Measurements from ENCODE around the gene LRMDA. TPM values are rescaled to one million over a fixed set of nuclear protein-coding genes. Genes with fewer than 3 reads are reported as not detected.

LRMDA gene
- polyA plus RNA-seq, 1 donor (not counting 4 experiments of a cell fraction or from before 2014, with no cell fraction given), result not detected

DNA sequence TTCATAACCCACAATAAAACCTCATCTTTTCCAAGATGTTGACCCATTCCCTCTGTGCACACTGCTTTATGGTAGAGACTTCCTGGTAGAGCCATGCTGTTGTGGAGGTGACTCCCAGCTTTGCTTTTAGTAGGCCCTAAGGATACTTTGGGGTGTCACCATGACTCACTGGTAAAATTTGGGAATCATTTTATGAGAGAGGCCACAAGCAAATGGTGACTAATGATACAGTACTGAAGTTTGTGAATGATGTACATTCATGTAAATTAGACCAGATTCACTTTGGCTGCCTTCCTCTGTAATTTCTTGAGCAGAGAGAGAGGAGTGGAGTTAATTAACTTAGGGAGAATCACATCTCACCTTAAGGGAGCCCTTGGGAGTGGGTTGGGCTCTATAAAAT lies 686.5 kb downstream of the LRMDA start:
- Histone ChIP-seq H3K4me1 (ENCODE audit: control insufficient read depth, extremely low read depth, insufficient read depth, low read length) (peaks cover 62% of the 10 kb centered on the region), H3K36me3 (ENCODE audit: control insufficient read depth in 2 of 2, extremely low read depth in 1 of 2, insufficient read depth in 2 of 2, low read length in 2 of 2) (no peaks in the 10 kb centered on the region), H3K9ac (ENCODE audit: control insufficient read depth, extremely low read depth, insufficient read depth, low read length) (no peak overlapping the region), H3K27ac (ENCODE audit: control insufficient read depth, insufficient read depth, low read length) (peak overlapping the region; percentile 32), H3K27me3 (ENCODE audit: control insufficient read depth, extremely low read depth, insufficient read depth, low read length) (no peaks in the 10 kb centered on the region), H3K9me1 (ENCODE audit: control insufficient read depth, extremely low read depth, insufficient read depth, low read length) (no peaks in the 10 kb centered on the region), H4K20me1 (ENCODE audit: control insufficient read depth, extremely low read depth, insufficient read depth, low read length) (no peaks in the 10 kb centered on the region), H3K9me3 (ENCODE audit: control insufficient read depth, low read depth, low read length) (no peaks in the 10 kb centered on the region), H2AFZ (ENCODE audit: control insufficient read depth, low read length) (no peak overlapping the region), H3K79me2 (ENCODE audit: control insufficient read depth, insufficient read depth, low read length) (no peaks in the 10 kb centered on the region), H3K4me3 (ENCODE audit: control insufficient read depth in 2 of 3, extremely low read depth in 1 of 3, insufficient read depth in 2 of 3, low read depth in 1 of 3, low read length in 3 of 3) (no peak overlapping the region), H3K4me2 (ENCODE audit: control insufficient read depth, extremely low read depth, insufficient read depth, low read depth, low read length) (peak overlapping the region; percentile 43)
- no peak for TF ChIP-seq EZH2 (IDR thresholded peaks at IDR 0.05; ENCODE audit: low read length)
- TF ChIP-seq, protein P1, sequence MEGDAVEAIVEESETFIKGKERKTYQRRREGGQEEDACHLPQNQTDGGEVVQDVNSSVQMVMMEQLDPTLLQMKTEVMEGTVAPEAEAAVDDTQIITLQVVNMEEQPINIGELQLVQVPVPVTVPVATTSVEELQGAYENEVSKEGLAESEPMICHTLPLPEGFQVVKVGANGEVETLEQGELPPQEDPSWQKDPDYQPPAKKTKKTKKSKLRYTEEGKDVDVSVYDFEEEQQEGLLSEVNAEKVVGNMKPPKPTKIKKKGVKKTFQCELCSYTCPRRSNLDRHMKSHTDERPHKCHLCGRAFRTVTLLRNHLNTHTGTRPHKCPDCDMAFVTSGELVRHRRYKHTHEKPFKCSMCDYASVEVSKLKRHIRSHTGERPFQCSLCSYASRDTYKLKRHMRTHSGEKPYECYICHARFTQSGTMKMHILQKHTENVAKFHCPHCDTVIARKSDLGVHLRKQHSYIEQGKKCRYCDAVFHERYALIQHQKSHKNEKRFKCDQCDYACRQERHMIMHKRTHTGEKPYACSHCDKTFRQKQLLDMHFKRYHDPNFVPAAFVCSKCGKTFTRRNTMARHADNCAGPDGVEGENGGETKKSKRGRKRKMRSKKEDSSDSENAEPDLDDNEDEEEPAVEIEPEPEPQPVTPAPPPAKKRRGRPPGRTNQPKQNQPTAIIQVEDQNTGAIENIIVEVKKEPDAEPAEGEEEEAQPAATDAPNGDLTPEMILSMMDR (optimal IDR thresholded peaks at IDR 0.05 in 1 of 3, IDR thresholded peaks at IDR 0.05 in 1 of 3, conservative IDR thresholded peaks at IDR 0.05 in 1 of 3; ENCODE audit: extremely low read depth in 1 of 3, insufficient read depth in 2 of 3, low read length in 3 of 3), result no peak
- peak; percentile 96 for FAIRE-seq
- dilution Hi-C loops (cut with MboI; ENCODE audit: extremely low pct_ligation_motif_present, low sequenced_read_pairs), result no loop called here
- peak; percentile 71 for DNase-seq (ENCODE audit: low read depth, low spot score)

DNA sequence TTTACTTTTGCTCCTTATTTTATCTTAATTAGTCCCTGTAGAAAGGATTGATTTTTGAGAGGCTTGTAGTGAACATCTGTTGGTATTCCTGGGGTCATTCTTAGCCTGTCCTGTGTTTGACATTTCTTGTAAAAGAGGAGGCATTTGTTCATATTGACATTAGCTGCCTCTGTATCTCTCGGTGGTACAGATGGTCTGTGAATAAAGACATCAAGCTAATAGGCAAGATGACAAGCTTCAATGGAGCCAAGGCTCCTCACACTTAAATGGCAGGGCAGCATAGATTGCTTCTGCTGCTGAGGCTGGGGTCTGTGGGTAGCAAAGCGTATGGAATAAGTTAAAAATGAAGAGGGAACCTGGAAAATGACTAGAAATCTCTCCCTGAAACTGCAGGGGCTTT lies 687.6 kb downstream of the LRMDA start:
- Histone ChIP-seq H3K79me2 (ENCODE audit: control insufficient read depth, insufficient read depth, low read length) (no peaks in the 10 kb centered on the region), H3K27ac (ENCODE audit: control insufficient read depth, insufficient read depth, low read length) (peak overlapping the region; percentile 17), H3K36me3 (ENCODE audit: control insufficient read depth in 2 of 2, extremely low read depth in 1 of 2, insufficient read depth in 2 of 2, low read length in 2 of 2) (no peaks in the 10 kb centered on the region), H3K4me2 (ENCODE audit: control insufficient read depth, extremely low read depth, insufficient read depth, low read depth, low read length) (peak overlapping the region; percentile 74), H3K9ac (ENCODE audit: control insufficient read depth, extremely low read depth, insufficient read depth, low read length) (no peak overlapping the region), H3K4me1 (ENCODE audit: control insufficient read depth, extremely low read depth, insufficient read depth, low read length) (peaks cover 53% of the 10 kb centered on the region), H4K20me1 (ENCODE audit: control insufficient read depth, extremely low read depth, insufficient read depth, low read length) (no peaks in the 10 kb centered on the region), H2AFZ (ENCODE audit: control insufficient read depth, low read length) (no peak overlapping the region), H3K9me3 (ENCODE audit: control insufficient read depth, low read depth, low read length) (no peaks in the 10 kb centered on the region), H3K27me3 (ENCODE audit: control insufficient read depth, extremely low read depth, insufficient read depth, low read length) (no peaks in the 10 kb centered on the region), H3K4me3 (ENCODE audit: control insufficient read depth in 2 of 3, extremely low read depth in 1 of 3, insufficient read depth in 2 of 3, low read depth in 1 of 3, low read length in 3 of 3) (no peak overlapping the region), H3K9me1 (ENCODE audit: control insufficient read depth, extremely low read depth, insufficient read depth, low read length) (no peaks in the 10 kb centered on the region)
- TF ChIP-seq EZH2 (IDR thresholded peaks at IDR 0.05; ENCODE audit: low read length), result no peak
- TF ChIP-seq, protein P1 (optimal IDR thresholded peaks at IDR 0.05 in 1 of 3, IDR thresholded peaks at IDR 0.05 in 1 of 3, conservative IDR thresholded peaks at IDR 0.05 in 1 of 3; ENCODE audit: extremely low read depth in 1 of 3, insufficient read depth in 2 of 3, low read length in 3 of 3), result no peak
- DNase-seq (ENCODE audit: low read depth, low spot score) (no peak), FAIRE-seq (peak; percentile 13)
- dilution Hi-C loops (cut with MboI; ENCODE audit: extremely low pct_ligation_motif_present, low sequenced_read_pairs), result no loop called here

Data from keratinocyte (primary cell).